ENCODE results near the gene STK25. TPM values are rescaled to one million over a fixed set of nuclear protein-coding genes. Genes with fewer than 3 reads are reported as not detected.
"Not testable (repeated sequence)": the region's sequence is repeated elsewhere in the genome, so short reads cannot be mapped to it uniquely, and the experiment has no call there.

The STK25 gene
- total RNA-seq, 1 experiment from 2014 or later, result 171 TPM

DNA sequence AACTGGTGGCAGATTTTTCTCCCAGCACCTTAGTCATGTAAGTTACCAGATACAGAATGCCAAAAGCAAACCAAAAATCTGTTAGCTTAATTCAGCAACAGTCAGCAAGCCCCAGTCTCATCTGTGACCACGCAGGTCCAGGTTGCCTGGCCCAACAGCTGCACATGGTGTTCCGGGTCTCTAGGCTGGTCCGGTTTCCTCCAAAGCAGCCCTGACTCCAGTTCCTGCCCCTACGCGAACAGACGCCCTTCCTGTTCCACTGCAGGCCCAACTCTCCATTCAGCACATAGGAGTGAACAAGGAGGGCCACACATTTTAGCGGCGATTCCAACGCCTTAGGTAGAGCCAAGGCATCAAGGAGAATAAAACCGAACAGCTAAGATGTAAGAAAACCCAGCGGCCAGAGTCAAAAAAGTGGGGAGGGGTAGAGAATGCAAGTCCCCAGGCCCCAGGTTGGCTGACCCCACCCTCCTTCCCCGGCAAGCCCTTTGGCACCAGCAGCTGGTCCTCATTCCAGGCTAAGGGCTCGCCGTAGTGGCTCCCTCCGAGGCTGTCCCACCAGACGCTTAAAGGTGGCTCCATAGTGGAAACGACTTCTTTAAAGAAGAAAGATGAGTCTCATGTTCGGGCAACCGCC, 1.5 kb downstream of the STK25 start:
- POLR2A ChIA-PET (ENCODE audit: low non-redundant PET), result no interaction called here

DNA sequence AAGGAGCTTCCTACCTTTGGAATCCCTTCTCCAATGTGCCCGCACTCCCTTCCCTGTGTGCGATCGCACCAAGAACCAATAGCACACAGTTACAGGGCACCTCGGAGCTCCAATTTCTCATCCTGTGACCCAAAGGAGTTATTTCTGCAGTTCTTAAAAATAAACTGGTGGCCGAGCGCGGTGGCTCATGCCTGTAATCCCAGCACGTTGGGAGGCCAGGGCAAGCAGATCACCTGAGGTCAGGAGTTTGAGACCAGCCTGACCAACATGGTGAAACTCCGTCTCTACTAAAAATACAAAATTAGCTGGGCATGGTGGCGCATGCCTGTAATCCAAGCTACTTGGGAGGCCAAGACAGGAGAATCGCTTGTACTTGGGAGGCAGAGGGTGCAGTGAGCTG, 2.1 kb downstream of the STK25 start:
- peaks cover 18% of the 10 kb centered on the region for H3K4me1 ChIP-seq (ENCODE audit: insufficient read depth, low read length, poor library complexity, severe bottlenecking)
- H3K36me3 ChIP-seq (ENCODE audit: insufficient read depth, low read length, poor library complexity, severe bottlenecking); DNase-seq (ENCODE audit: low spot score); intact Hi-C loops (cut with micrococcal nuclease; ENCODE audit: unreplicated experiment); H3K4me3 ChIP-seq (ENCODE audit: low read depth, low read length, poor library complexity, severe bottlenecking); H3K27me3 ChIP-seq (replicated peaks; ENCODE audit: insufficient read depth, low read depth, low read length, poor library complexity); CTCF ChIA-PET; H3K27ac ChIP-seq (ENCODE audit: low read depth, low read length, poor library complexity, severe bottlenecking); POLR2A ChIA-PET (ENCODE audit: low non-redundant PET); H3K9me3 ChIP-seq (ENCODE audit: low read depth, low read length, poor library complexity, severe bottlenecking); BruUV-seq (replicated peaks): not testable (repeated sequence)

More for the DNA sequence above, 1.5 kb downstream of the STK25 start:
- DNase-seq (ENCODE audit: low spot score), result no peak
- peak overlapping the region; percentile 87 for H3K27ac ChIP-seq (ENCODE audit: low read depth, low read length, poor library complexity, severe bottlenecking)
- peak overlapping the region; percentile 98 for H3K4me3 ChIP-seq (ENCODE audit: low read depth, low read length, poor library complexity, severe bottlenecking)
- BruUV-seq (replicated peaks), result TSS peak; percentile 25
- peaks cover 18% of the 10 kb centered on the region for H3K4me1 ChIP-seq (ENCODE audit: insufficient read depth, low read length, poor library complexity, severe bottlenecking)
- H3K27me3 ChIP-seq (replicated peaks; ENCODE audit: insufficient read depth, low read depth, low read length, poor library complexity), result no peaks in the 10 kb centered on the region
- peaks cover 4% of the 10 kb centered on the region for H3K36me3 ChIP-seq (ENCODE audit: insufficient read depth, low read length, poor library complexity, severe bottlenecking)
- H3K9me3 ChIP-seq (ENCODE audit: low read depth, low read length, poor library complexity, severe bottlenecking), result no peaks in the 10 kb centered on the region
- TF ChIP-seq EZH2 (IDR thresholded peaks at IDR 0.05; ENCODE audit: borderline replicate concordance, low read depth, low read length, poor library complexity, severe bottlenecking), result no peak
- TF ChIP-seq, protein P1, sequence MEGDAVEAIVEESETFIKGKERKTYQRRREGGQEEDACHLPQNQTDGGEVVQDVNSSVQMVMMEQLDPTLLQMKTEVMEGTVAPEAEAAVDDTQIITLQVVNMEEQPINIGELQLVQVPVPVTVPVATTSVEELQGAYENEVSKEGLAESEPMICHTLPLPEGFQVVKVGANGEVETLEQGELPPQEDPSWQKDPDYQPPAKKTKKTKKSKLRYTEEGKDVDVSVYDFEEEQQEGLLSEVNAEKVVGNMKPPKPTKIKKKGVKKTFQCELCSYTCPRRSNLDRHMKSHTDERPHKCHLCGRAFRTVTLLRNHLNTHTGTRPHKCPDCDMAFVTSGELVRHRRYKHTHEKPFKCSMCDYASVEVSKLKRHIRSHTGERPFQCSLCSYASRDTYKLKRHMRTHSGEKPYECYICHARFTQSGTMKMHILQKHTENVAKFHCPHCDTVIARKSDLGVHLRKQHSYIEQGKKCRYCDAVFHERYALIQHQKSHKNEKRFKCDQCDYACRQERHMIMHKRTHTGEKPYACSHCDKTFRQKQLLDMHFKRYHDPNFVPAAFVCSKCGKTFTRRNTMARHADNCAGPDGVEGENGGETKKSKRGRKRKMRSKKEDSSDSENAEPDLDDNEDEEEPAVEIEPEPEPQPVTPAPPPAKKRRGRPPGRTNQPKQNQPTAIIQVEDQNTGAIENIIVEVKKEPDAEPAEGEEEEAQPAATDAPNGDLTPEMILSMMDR (conservative IDR thresholded peaks at IDR 0.05; ENCODE audit: low read depth, low read length), result no peak
- CTCF ChIA-PET, result no interaction called here
- intact Hi-C loops (cut with micrococcal nuclease; ENCODE audit: unreplicated experiment), result no loop called here

DNA sequence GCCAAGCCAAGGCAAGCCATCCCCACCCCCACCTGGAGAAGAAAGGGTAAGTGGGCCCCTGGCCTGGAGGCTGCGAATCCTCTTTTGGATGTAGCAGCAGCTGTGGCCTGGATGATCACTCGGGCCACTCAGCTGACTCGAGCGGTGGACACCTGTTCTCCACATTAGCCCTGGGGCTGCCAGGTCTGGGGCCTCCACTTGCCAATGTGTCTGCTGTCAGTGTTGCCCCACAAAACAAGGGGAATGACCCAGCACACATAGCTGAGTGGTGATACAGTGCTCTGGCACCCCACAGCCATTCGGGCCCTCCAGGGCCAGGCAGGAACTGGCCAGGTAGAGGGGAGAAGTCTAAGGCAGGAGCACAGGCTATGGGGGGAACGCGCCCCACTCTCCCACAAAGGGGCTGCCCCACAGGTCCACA, 2.6 kb downstream of the STK25 start:
- no peaks in the 10 kb centered on the region for H3K9me3 ChIP-seq (ENCODE audit: low read depth, low read length, poor library complexity, severe bottlenecking)
- H3K27ac ChIP-seq (ENCODE audit: low read depth, low read length, poor library complexity, severe bottlenecking), result no peak overlapping the region
- no TSS peak for BruUV-seq (replicated peaks)
- intact Hi-C loops (cut with micrococcal nuclease; ENCODE audit: unreplicated experiment), result no loop called here
- ChIA-PET CTCF (no interaction called here), POLR2A (ENCODE audit: low non-redundant PET) (no interaction called here)
- H3K4me1 ChIP-seq (ENCODE audit: insufficient read depth, low read length, poor library complexity, severe bottlenecking), result peaks cover 21% of the 10 kb centered on the region
- H3K4me3 ChIP-seq (ENCODE audit: low read depth, low read length, poor library complexity, severe bottlenecking), result no peak overlapping the region
- TF ChIP-seq, protein P1 (conservative IDR thresholded peaks at IDR 0.05; ENCODE audit: low read depth, low read length), result no peak
- no peak for TF ChIP-seq EZH2 (IDR thresholded peaks at IDR 0.05; ENCODE audit: borderline replicate concordance, low read depth, low read length, poor library complexity, severe bottlenecking)
- peaks cover 9% of the 10 kb centered on the region for H3K36me3 ChIP-seq (ENCODE audit: insufficient read depth, low read length, poor library complexity, severe bottlenecking)
- no peaks in the 10 kb centered on the region for H3K27me3 ChIP-seq (replicated peaks; ENCODE audit: insufficient read depth, low read depth, low read length, poor library complexity)
- DNase-seq (ENCODE audit: low spot score), result no peak

All from A673 (cell line).